Transverse colon (tissue), 4 donors: ENCODE data around the gene INTS3.

ENCODE experiments used
- POLR2AphosphoS5 ChIP-seq, 3 donors: sonication (generic); formaldehyde crosslinking; IDR thresholded peaks; one replicate each; pipeline ENCODE4 v1.6.1; 2016; ENCODE audit warnings: antibody characterized with exemption in 3 of 3
- TF ChIP-seq, protein P1 (sequence below), 5 experiments: fragments of 200-600 bp in 3 of 5; fragments of 450-650 bp in 2 of 5; sonication (generic) in 3 of 5; IDR thresholded peaks; 1 replicate in 2 of 5; 2 replicates in 3 of 5; pipeline ENCODE4 v1.5.1; 2016 to 2017; ENCODE audit warnings: antibody characterized with exemption in 5 of 5, inconsistent platforms in 3 of 5, mild to moderate bottlenecking in 2 of 5, moderate library complexity in 1 of 5

DNA sequence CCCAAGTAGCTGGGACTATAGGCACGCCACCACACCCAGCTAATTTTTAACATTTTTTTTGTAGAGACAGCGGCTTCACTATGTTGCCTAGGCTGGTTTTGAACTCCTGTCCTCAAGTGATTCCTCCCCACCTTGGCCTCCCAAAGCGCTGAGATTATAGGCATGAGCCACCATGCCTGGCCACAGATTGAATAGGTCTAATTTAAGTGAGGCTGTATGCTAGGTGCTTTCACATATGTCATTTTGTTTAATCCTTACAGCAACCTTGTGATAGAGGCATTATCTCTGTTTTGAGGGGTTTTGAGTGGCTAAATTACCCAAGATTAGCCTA lies 7.2 kb downstream of the INTS3 start:
- TF ChIP-seq, protein P1, sequence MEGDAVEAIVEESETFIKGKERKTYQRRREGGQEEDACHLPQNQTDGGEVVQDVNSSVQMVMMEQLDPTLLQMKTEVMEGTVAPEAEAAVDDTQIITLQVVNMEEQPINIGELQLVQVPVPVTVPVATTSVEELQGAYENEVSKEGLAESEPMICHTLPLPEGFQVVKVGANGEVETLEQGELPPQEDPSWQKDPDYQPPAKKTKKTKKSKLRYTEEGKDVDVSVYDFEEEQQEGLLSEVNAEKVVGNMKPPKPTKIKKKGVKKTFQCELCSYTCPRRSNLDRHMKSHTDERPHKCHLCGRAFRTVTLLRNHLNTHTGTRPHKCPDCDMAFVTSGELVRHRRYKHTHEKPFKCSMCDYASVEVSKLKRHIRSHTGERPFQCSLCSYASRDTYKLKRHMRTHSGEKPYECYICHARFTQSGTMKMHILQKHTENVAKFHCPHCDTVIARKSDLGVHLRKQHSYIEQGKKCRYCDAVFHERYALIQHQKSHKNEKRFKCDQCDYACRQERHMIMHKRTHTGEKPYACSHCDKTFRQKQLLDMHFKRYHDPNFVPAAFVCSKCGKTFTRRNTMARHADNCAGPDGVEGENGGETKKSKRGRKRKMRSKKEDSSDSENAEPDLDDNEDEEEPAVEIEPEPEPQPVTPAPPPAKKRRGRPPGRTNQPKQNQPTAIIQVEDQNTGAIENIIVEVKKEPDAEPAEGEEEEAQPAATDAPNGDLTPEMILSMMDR (IDR thresholded peaks at IDR 0.05): no peak
- TF ChIP-seq POLR2AphosphoS5 (IDR thresholded peaks at IDR 0.05): no peak
